Upper lobe of right lung (tissue), 1 donor: ENCODE measurements around the gene GABPB1. TPM values are rescaled to one million over a fixed set of nuclear protein-coding genes. Genes with fewer than 3 reads are reported as not detected.

ENCODE experiments used
- ATAC-seq: fragments of 200-7000 bp; cut with Tn5 transposase; one replicate; pipeline ENCODE4 v1.9.1; 2020; ENCODE audit warnings: mild to moderate bottlenecking, moderate library complexity
- DNase-seq: peaks from one replicate; pipeline ENCODE4 v3.0.0-alpha.2; 2020
- H3K27ac ChIP-seq: fragments of 200-600 bp; one replicate; pipeline ENCODE4 v1.8.0; 2022
- H3K27me3 ChIP-seq: fragments of 200-600 bp; one replicate; pipeline ENCODE4 v1.8.0; 2022; ENCODE audit warnings: mild to moderate bottlenecking
- H3K36me3 ChIP-seq: fragments of 200-600 bp; one replicate; pipeline ENCODE4 v1.8.0; 2022
- H3K4me1 ChIP-seq: fragments of 200-600 bp; one replicate; pipeline ENCODE4 v1.8.0; 2022
- H3K4me3 ChIP-seq: fragments of 200-600 bp; one replicate; pipeline ENCODE4 v1.8.0; 2022; ENCODE audit warnings: mild to moderate bottlenecking
- H3K9me3 ChIP-seq: fragments of 200-600 bp; one replicate; pipeline ENCODE4 v1.8.0; 2022
- intact Hi-C: fragments of 100-400 bp; cut with DNase I; formaldehyde crosslinking; loops from one replicate; pipeline ENCODE4 v1.11.0; 2022
- total RNA-seq: library from RNA; stranded (reverse); fragmentation: NEBNext Ultra II Directional; extraction: Animal tissue kit (Norgen Biotek cat#: 25700); gene quantifications from one replicate; pipeline ENCODE4 v1.2.1, GENCODE V29; 2021
- TF ChIP-seq, protein P1 (sequence below): fragments of 200-600 bp; IDR thresholded peaks from one replicate; pipeline ENCODE4 v1.8.0; 2022; ENCODE audit warnings: antibody characterized with exemption
- donor health status: DM: no; HTN: yes; CAD: no; lungs with severe emphysema.

GABPB1 gene
- total RNA-seq, 1 donor from 2014 or later: 21.2 TPM

DNA sequence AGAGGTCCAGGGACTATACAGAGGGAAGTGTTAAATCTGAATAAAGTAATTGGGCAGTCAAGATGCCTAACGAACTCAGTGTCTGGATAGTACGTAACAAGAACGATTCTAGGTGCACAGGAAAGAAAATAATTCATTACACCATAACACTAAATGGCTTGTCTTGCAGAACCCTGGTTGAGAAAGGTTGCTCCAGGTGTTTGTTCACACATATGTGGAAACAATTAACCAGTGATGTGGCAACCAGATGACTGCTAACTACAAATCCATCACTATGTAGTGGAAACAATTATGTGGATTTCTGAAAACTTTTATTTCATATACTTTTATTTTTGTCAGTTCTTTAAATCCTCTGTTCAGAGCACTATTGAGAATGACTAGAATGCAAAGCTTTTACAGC is 79.1 kb downstream of the GABPB1 start:
- Histone ChIP-seq H3K36me3 (no peaks in the 10 kb centered on the region), H3K9me3 (no peaks in the 10 kb centered on the region), H3K27me3 (no peaks in the 10 kb centered on the region), H3K4me1 (no peaks in the 10 kb centered on the region), H3K4me3 (no peak overlapping the region), H3K27ac (no peak overlapping the region)
- intact Hi-C loops: no loop called here
- ATAC-seq (no peak), DNase-seq (no peak)
- TF ChIP-seq, protein P1, sequence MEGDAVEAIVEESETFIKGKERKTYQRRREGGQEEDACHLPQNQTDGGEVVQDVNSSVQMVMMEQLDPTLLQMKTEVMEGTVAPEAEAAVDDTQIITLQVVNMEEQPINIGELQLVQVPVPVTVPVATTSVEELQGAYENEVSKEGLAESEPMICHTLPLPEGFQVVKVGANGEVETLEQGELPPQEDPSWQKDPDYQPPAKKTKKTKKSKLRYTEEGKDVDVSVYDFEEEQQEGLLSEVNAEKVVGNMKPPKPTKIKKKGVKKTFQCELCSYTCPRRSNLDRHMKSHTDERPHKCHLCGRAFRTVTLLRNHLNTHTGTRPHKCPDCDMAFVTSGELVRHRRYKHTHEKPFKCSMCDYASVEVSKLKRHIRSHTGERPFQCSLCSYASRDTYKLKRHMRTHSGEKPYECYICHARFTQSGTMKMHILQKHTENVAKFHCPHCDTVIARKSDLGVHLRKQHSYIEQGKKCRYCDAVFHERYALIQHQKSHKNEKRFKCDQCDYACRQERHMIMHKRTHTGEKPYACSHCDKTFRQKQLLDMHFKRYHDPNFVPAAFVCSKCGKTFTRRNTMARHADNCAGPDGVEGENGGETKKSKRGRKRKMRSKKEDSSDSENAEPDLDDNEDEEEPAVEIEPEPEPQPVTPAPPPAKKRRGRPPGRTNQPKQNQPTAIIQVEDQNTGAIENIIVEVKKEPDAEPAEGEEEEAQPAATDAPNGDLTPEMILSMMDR: no peak

GRCh38 chr15:50275091-50275490 is 79.9 kb downstream of the GABPB1 start:
- no peaks in the 10 kb centered on the region for H3K9me3 ChIP-seq
- DNase-seq (no peak), ATAC-seq (no peak)
- intact Hi-C loops: no loop called here
- no peak overlapping the region for H3K27ac ChIP-seq
- TF ChIP-seq, protein P1: no peak
- no peaks in the 10 kb centered on the region for H3K4me1 ChIP-seq
- no peaks in the 10 kb centered on the region for H3K36me3 ChIP-seq
- H3K27me3 ChIP-seq: no peaks in the 10 kb centered on the region
- H3K4me3 ChIP-seq: no peak overlapping the region

GRCh38 chr15:50267577-50267976 is 87.4 kb downstream of the GABPB1 start:
- intact Hi-C loops: no loop called here
- Histone ChIP-seq H3K4me3 (no peak overlapping the region), H3K27me3 (peaks cover 6% of the 10 kb centered on the region), H3K4me1 (no peaks in the 10 kb centered on the region), H3K27ac (no peak overlapping the region), H3K36me3 (no peaks in the 10 kb centered on the region), H3K9me3 (no peaks in the 10 kb centered on the region)
- DNase-seq (no peak), ATAC-seq (no peak)
- TF ChIP-seq, protein P1: no peak

DNA sequence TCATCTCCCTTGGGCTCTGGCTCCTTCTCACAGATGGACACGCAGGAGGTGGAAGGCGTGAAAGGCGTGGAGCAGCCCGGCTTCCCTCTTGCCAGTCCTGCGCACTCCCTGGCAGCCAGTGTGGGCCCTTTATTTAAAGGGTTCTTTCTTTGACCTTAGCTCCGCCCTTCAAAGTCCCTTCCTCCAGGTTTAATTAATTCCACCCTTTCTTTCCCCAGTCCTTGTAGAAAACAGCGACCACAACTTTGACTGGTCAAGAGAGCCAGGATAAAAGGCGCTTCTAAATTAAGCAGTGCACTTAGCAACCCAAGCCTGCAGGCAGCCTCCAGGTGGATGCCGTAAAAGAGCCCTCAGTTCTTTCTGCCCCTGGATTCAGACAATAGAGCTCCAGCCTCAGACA is 89.4 kb downstream of the GABPB1 start, which contains the start of gene HDC:
Gene HDC (minus strand): TSS at position 107 of the 400 bp plus-strand sequence. CDS start 103 bp downstream, at position 4.
- Histone ChIP-seq H3K27me3 (peaks cover 6% of the 10 kb centered on the region), H3K9me3 (no peaks in the 10 kb centered on the region), H3K27ac (no peak within 1 kb of the TSS), H3K36me3 (no peaks in the 10 kb centered on the region), H3K4me3 (no peak within 1 kb of the TSS), H3K4me1 (no peaks in the 10 kb centered on the region)
- DNase-seq: no peak
- TF ChIP-seq, protein P1: no peak
- intact Hi-C loops: no loop called here
- ATAC-seq: no peak

- DNase-seq (no peak), ATAC-seq (peak; percentile 45)
- TF ChIP-seq, protein P1: no peak
- intact Hi-C loops: no loop called here
- Histone ChIP-seq H3K27me3 (peaks cover 6% of the 10 kb centered on the region), H3K9me3 (no peaks in the 10 kb centered on the region), H3K4me3 (no peak overlapping the region), H3K36me3 (no peaks in the 10 kb centered on the region), H3K27ac (no peak overlapping the region), H3K4me1 (no peaks in the 10 kb centered on the region)
Measured at GRCh38 chr15:50262533-50262932, 92.5 kb downstream of the GABPB1 start.

GRCh38 chr15:50261981-50262380 is 93.0 kb downstream of the GABPB1 start:
- ATAC-seq: no peak
- TF ChIP-seq, protein P1: no peak
- no peak overlapping the region for H3K4me3 ChIP-seq

More at GRCh38 chr15:50261981-50262380, 93.0 kb downstream of the GABPB1 start:
- H3K36me3 ChIP-seq: no peaks in the 10 kb centered on the region
- no peak for DNase-seq
- peaks cover 6% of the 10 kb centered on the region for H3K27me3 ChIP-seq
- intact Hi-C loops: no loop called here
- H3K9me3 ChIP-seq: no peaks in the 10 kb centered on the region
- no peak overlapping the region for H3K27ac ChIP-seq
- H3K4me1 ChIP-seq: no peaks in the 10 kb centered on the region
